NT2/D1 (cell line): ENCODE data around the gene EPHA2.

Source experiments
- YY1 ChIP-seq: IDR thresholded peaks from 2 replicates; pipeline ENCODE4 v1.6.1; 2011; ENCODE audit not compliant: insufficient read length, insufficient read depth
- ZNF274 ChIP-seq: IDR thresholded peaks from 2 replicates; pipeline ENCODE4 v1.6.1; 2011; ENCODE audit warnings: mild to moderate bottlenecking, low read depth, low read length

GRCh38 chr1:16151995-16152384, 3.9 kb downstream of the EPHA2 start:
- TF ChIP-seq YY1 (no peak), ZNF274 (no peak)
